ENCODE results near the gene ZBTB34. TPM values are rescaled to one million over a fixed set of nuclear protein-coding genes. Genes with fewer than 3 reads are reported as not detected.

ZBTB34 gene
- total RNA-seq, 4 donors from 2014 or later = 4.0 to 8.2 (median 4.5) TPM

- intact Hi-C loops (cut with DNase I) = no loop called here
- no peaks in the 10 kb centered on the region for H3K27me3 ChIP-seq
- TF ChIP-seq POLR2A (IDR thresholded peaks at IDR 0.05) (no peak), CTCF (IDR thresholded peaks at IDR 0.05) (no peak)
- 88 to 92% methylated on average over 3 of the region's 3 CpGs for WGBS, 2 donors
- no peaks in the 10 kb centered on the region for H3K4me1 ChIP-seq
- DNase-seq = no peak
- no peak overlapping the region for H3K27ac ChIP-seq
- H3K36me3 ChIP-seq = peaks cover 11 to 73% (median 26%) of the 10 kb centered on the region in 3 donors
- H3K9me3 ChIP-seq = no peaks in the 10 kb centered on the region
- no peak overlapping the region for H3K4me3 ChIP-seq
Measured at GRCh38 chr9:126830827-126831226, 29.6 kb upstream of the ZBTB34 start.

- intact Hi-C loops (cut with DNase I) = no loop called here
- no peak overlapping the region for H3K4me3 ChIP-seq
- H3K9me3 ChIP-seq = no peaks in the 10 kb centered on the region
- TF ChIP-seq CTCF (IDR thresholded peaks at IDR 0.05) (no peak), POLR2A (IDR thresholded peaks at IDR 0.05) (no peak)
- no peaks in the 10 kb centered on the region for H3K27me3 ChIP-seq
- H3K36me3 ChIP-seq = peaks cover 11 to 83% (median 26%) of the 10 kb centered on the region in 3 donors
- no peak overlapping the region for H3K27ac ChIP-seq
- peaks cover 0 to 4% (median under 1%) of the 10 kb centered on the region in 3 donors for H3K4me1 ChIP-seq
- 89 to 93% methylated on average over 8 to 9 of the region's 9 CpGs for WGBS, 2 donors
- no peak for DNase-seq
Measured at GRCh38 chr9:126832440-126832839, 28.0 kb upstream of the ZBTB34 start.

- WGBS, 2 donors = 94 to 97% methylated on average over 10 to 23 of the region's 24 CpGs
- Histone ChIP-seq H3K36me3 (peaks cover 11 to 78% (median 21%) of the 10 kb centered on the region in 3 donors), H3K4me1 (peaks cover under 1 to 6% (median 6%) of the 10 kb centered on the region in 3 donors), H3K27me3 (no peaks in the 10 kb centered on the region), H3K9me3 (no peaks in the 10 kb centered on the region), H3K4me3 (no peak overlapping the region), H3K27ac (no peak overlapping the region)
- no peak for DNase-seq
- intact Hi-C loops (cut with DNase I) = no loop called here
- TF ChIP-seq CTCF (IDR thresholded peaks at IDR 0.05) = no peak
- no peak for TF ChIP-seq POLR2A (IDR thresholded peaks at IDR 0.05)
Measured at GRCh38 chr9:126833020-126833419, 27.4 kb upstream of the ZBTB34 start.

GRCh38 chr9:126833710-126834345, 26.6 kb upstream of the ZBTB34 start:
- intact Hi-C loops (cut with DNase I) = no loop called here
- WGBS, 2 donors = 77 to 91% methylated on average over 8 of the region's 8 CpGs
- Histone ChIP-seq H3K27me3 (no peaks in the 10 kb centered on the region), H3K9me3 (no peaks in the 10 kb centered on the region), H3K4me1 (peaks cover 6 to 14% (median 11%) of the 10 kb centered on the region in 3 donors), H3K36me3 (peaks cover 11 to 83% (median 22%) of the 10 kb centered on the region in 3 donors), H3K4me3 (no peak overlapping the region), H3K27ac (no peak overlapping the region)
- no peak for DNase-seq
- TF ChIP-seq CTCF (IDR thresholded peaks at IDR 0.05) = no peak
- TF ChIP-seq POLR2A (IDR thresholded peaks at IDR 0.05) = no peak

GRCh38 chr9:126834672-126835071, 25.8 kb upstream of the ZBTB34 start:
- Histone ChIP-seq H3K4me1 (peaks cover 6 to 21% (median 11%) of the 10 kb centered on the region in 3 donors), H3K27ac (no peak overlapping the region), H3K9me3 (no peaks in the 10 kb centered on the region), H3K27me3 (no peaks in the 10 kb centered on the region), H3K36me3 (peaks cover 11 to 91% (median 22%) of the 10 kb centered on the region in 3 donors), H3K4me3 (no peak overlapping the region)
- TF ChIP-seq CTCF (IDR thresholded peaks at IDR 0.05) (no peak), POLR2A (IDR thresholded peaks at IDR 0.05) (no peak)
- no peak for DNase-seq
- 100% methylated on average over 2 of the region's 2 CpGs for WGBS, 2 donors
- intact Hi-C loops (cut with DNase I) = no loop called here
